ENCODE results near the gene PANK1. TPM values are rescaled to one million over a fixed set of nuclear protein-coding genes. Genes with fewer than 3 reads are reported as not detected.

The PANK1 gene
- polyA plus RNA-seq, 1 of the 3 experiments (the other 2 are of a cell fraction), result 4.2 TPM

DNA sequence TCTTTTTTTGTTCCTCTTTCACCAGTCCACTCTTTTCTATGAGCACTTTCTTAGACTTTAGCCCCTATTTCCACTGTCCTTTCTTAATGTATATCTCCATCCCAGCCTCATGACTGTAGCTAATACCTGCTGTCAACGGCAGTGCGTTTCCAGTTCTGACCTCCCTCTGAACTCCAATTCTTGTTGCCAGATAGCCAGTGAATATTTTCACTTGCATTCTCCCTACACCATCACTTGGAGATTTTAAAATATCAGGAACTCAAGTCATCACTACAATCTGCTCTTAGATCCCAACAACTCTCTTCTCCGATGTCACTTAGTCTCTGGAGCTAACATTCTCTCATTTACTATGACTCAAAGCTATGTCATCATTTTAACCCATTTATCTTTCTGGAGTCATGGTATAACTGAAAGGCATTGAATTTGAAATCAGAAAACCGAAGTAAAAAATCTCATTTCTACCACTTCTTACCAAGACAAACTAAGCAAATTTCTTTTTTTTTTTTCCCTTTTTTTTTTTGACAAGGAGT, 104.6 kb downstream of the PANK1 start:
- H3K4me2 ChIP-seq, result peak overlapping the region; percentile 15
- no peaks in the 10 kb centered on the region for H4K20me1 ChIP-seq (ENCODE audit: insufficient read depth)
- no peaks in the 10 kb centered on the region for H3K9me2 ChIP-seq
- peak; percentile 60; the same call in 1 of the 2 replicates for TF ChIP-seq TCF12 (IDR thresholded peaks at IDR 0.05)
- TF ChIP-seq FOXJ3 (CRISPR knock-in tag; IDR thresholded peaks at IDR 0.05), result no peak
- TF ChIP-seq GABPA (IDR thresholded peaks at IDR 0.05; ENCODE audit: low read depth), result no peak
- TF ChIP-seq FOSL2 (IDR thresholded peaks at IDR 0.05; ENCODE audit: borderline replicate concordance, low read depth), result peak; percentile 80; the same call in 1 of the 2 replicates
- no peak for TF ChIP-seq RCOR1 (IDR thresholded peaks at IDR 0.05; ENCODE audit: low read length)
- TF ChIP-seq EP300 (IDR thresholded peaks at IDR 0.05; ENCODE audit: borderline replicate concordance in 1 of 2, low read depth in 1 of 2, low read length in 1 of 2), result peak in 1 of 2 experiments; percentile 39; a peak in 1 of 4 replicates
- no peak for TF ChIP-seq YY1 (IDR thresholded peaks at IDR 0.05; ENCODE audit: low read depth)
- no peak; the same call in 1 of the 2 replicates for TF ChIP-seq NFIC (IDR thresholded peaks at IDR 0.05; ENCODE audit: borderline replicate concordance)
- no peak for TF ChIP-seq SIN3A (IDR thresholded peaks at IDR 0.05; ENCODE audit: borderline replicate concordance, low read depth, low read length)
- no peak for TF ChIP-seq POLR2AphosphoS5 (IDR thresholded peaks at IDR 0.05; ENCODE audit: low read depth, low read length)
- TF ChIP-seq GATA2 (CRISPR knock-in tag; IDR thresholded peaks at IDR 0.05), result no peak
- TF ChIP-seq, protein P1, sequence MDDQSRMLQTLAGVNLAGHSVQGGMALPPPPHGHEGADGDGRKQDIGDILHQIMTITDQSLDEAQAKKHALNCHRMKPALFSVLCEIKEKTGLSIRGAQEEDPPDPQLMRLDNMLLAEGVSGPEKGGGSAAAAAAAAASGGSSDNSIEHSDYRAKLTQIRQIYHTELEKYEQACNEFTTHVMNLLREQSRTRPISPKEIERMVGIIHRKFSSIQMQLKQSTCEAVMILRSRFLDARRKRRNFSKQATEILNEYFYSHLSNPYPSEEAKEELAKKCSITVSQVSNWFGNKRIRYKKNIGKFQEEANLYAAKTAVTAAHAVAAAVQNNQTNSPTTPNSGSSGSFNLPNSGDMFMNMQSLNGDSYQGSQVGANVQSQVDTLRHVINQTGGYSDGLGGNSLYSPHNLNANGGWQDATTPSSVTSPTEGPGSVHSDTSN (IDR thresholded peaks at IDR 0.05), result peak; percentile 57; the same call in 1 of the 2 replicates
- TF ChIP-seq, protein P2, sequence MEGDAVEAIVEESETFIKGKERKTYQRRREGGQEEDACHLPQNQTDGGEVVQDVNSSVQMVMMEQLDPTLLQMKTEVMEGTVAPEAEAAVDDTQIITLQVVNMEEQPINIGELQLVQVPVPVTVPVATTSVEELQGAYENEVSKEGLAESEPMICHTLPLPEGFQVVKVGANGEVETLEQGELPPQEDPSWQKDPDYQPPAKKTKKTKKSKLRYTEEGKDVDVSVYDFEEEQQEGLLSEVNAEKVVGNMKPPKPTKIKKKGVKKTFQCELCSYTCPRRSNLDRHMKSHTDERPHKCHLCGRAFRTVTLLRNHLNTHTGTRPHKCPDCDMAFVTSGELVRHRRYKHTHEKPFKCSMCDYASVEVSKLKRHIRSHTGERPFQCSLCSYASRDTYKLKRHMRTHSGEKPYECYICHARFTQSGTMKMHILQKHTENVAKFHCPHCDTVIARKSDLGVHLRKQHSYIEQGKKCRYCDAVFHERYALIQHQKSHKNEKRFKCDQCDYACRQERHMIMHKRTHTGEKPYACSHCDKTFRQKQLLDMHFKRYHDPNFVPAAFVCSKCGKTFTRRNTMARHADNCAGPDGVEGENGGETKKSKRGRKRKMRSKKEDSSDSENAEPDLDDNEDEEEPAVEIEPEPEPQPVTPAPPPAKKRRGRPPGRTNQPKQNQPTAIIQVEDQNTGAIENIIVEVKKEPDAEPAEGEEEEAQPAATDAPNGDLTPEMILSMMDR (IDR thresholded peaks at IDR 0.05), result no peak
- no peak for TF ChIP-seq ELF1 (IDR thresholded peaks at IDR 0.05)
- no peak for TF ChIP-seq EZH2phosphoT487 (IDR thresholded peaks at IDR 0.05; ENCODE audit: borderline replicate concordance, low read depth)
- TF ChIP-seq RXRA (IDR thresholded peaks at IDR 0.05; ENCODE audit: borderline replicate concordance, low read depth), result peak; percentile 61; the same call in 1 of the 2 replicates
- TF ChIP-seq JUND (IDR thresholded peaks at IDR 0.05), result peak; percentile 64; the same call in 1 of the 2 replicates
- no peak overlapping the region for H3K9ac ChIP-seq
- H3K4me3 ChIP-seq (ENCODE audit: low read depth in 2 of 2, low read length in 1 of 2), result no peak overlapping the region
- no peaks in the 10 kb centered on the region for H3K27me3 ChIP-seq (ENCODE audit: insufficient read depth)
- no peaks in the 10 kb centered on the region for H3K36me3 ChIP-seq (replicated peaks in 1 of 2; ENCODE audit: control insufficient read depth in 1 of 2, insufficient read depth in 2 of 2, low read length in 1 of 2)
- CTCF ChIA-PET, result interaction anchor here (1.1 kb wide), 1 partner anchor 9 kb away, joined by 3 read pairs; no protein-coding TSS in a partner anchor
- peaks cover 14% of the 10 kb centered on the region for H3F3A ChIP-seq (replicated peaks; ENCODE audit: insufficient read depth)
- H3K9me3 ChIP-seq, result no peaks in the 10 kb centered on the region
- H3K27ac ChIP-seq (ENCODE audit: low read depth in 2 of 2, low read length in 1 of 2), result peak overlapping the region in 1 of 2 experiments; percentile 65; a peak in 2 of 4 replicates
- DNase-seq, result no peak
- no peaks in the 10 kb centered on the region; a peak in 1 of 4 replicates for H3K4me1 ChIP-seq (ENCODE audit: control insufficient read depth in 1 of 2, insufficient read depth in 2 of 2, low read depth in 1 of 2, low read length in 1 of 2)
- H3K79me2 ChIP-seq (ENCODE audit: insufficient read depth), result no peaks in the 10 kb centered on the region
- no peak overlapping the region for H2AFZ ChIP-seq (ENCODE audit: low read depth)
- POLR2A ChIA-PET, result no interaction called here
- 22% methylated on average over 4 of the region's 4 CpGs for WGBS (ENCODE audit: low lambda C conversion rate)
